Mucosa of rectum (tissue), 2 donors: Measurements from ENCODE around the gene NSD2.
A peak's percentile ranks its signal among the peaks of the same experiment; 100 is the strongest.
"Not testable (repeated sequence)": the region's sequence is repeated elsewhere in the genome, so short reads cannot be mapped to it uniquely, and the experiment has no call there.

Experiments
- H3K27ac ChIP-seq, 2 donors: one replicate each; pipeline ENCODE4 v1.7.0; 2013; ENCODE audit warnings: inconsistent platforms in 2 of 2, low read depth in 2 of 2, low read length in 2 of 2
- H3K27me3 ChIP-seq, 2 donors: one replicate each; pipeline ENCODE4 v1.7.0; 2013; ENCODE audit warnings: low read length in 2 of 2; ENCODE audit not compliant: control insufficient read depth in 2 of 2, insufficient read depth in 2 of 2
- H3K36me3 ChIP-seq, 2 donors: one replicate each; pipeline ENCODE4 v1.7.0; 2013; ENCODE audit warnings: low read length in 2 of 2; ENCODE audit not compliant: control insufficient read depth in 2 of 2, insufficient read depth in 2 of 2
- H3K4me1 ChIP-seq, 2 donors: one replicate each; pipeline ENCODE4 v1.7.0; 2013; ENCODE audit warnings: low read length in 2 of 2, mild to moderate bottlenecking in 1 of 2; ENCODE audit not compliant: control insufficient read depth in 2 of 2, insufficient read depth in 2 of 2
- H3K4me3 ChIP-seq, 2 donors: one replicate each; pipeline ENCODE4 v1.7.0; 2013; ENCODE audit warnings: low read length in 2 of 2
- H3K9ac ChIP-seq, 2 donors: one replicate each; pipeline ENCODE4 v1.7.0; 2013; ENCODE audit warnings: low read length in 2 of 2, low read depth in 1 of 2, mild to moderate bottlenecking in 1 of 2
- H3K9me3 ChIP-seq, 2 donors: one replicate each; pipeline ENCODE4 v1.7.0; 2013; ENCODE audit warnings: low read length in 2 of 2; ENCODE audit not compliant: control insufficient read depth in 2 of 2
- donor health status: healthy.
- donor health status: Normal muscosa, but diverticular disease.

Gene NSD2

GRCh38 chr4:2008921-2009650, 137.9 kb downstream of the NSD2 start, which contains the start of gene NELFA:
Gene NELFA (minus strand): TSS chr4:2008974. CDS start chr4:2008959, 15 bp downstream.
- Histone ChIP-seq H3K27me3 (no peaks in the 10 kb centered on the region), H3K27ac (peak within 1 kb of the TSS; percentile 98), H3K36me3 (peaks cover 0 to 9% of the 10 kb centered on the region in 2 donors), H3K9me3 (no peaks in the 10 kb centered on the region), H3K4me3 (peak within 1 kb of the TSS; percentile 96 to 100), H3K9ac (peak within 1 kb of the TSS; percentile 93 to 98), H3K4me1 (peaks cover 3 to 12% of the 10 kb centered on the region in 2 donors)

DNA sequence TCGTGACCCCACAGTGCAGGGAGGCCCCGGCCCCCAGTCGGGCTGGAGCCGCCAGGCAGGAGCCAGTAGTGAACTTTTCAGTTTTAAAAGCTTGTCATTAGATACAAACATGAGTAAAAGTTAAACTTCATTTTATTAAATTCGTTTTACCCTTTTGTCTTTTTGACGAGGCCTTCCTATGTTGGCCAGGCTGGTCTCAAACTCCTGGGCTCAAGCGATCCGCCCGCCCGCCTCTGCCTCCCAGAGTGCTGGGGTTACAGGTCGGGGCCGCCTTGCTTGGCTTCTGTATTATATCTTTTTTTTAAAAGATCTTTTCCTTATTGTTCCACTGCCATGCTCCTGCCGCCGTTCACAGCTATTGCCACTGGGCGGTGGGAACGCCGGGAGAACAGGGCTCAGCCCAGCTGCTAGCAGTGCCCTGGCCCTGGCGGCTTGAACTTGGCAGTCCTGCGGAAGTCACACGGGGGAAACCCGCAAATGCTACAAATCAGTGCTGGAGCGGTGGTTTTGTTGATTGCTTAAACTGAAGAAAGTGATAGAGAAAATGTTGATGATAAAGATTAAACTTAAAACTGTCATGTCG, 138.5 kb downstream of the NSD2 start:
- H3K4me3 ChIP-seq, result peak overlapping the region; percentile 96 to 100
- peak overlapping the region; percentile 93 to 98 for H3K9ac ChIP-seq
- H3K27me3 ChIP-seq, result no peaks in the 10 kb centered on the region

DNA sequence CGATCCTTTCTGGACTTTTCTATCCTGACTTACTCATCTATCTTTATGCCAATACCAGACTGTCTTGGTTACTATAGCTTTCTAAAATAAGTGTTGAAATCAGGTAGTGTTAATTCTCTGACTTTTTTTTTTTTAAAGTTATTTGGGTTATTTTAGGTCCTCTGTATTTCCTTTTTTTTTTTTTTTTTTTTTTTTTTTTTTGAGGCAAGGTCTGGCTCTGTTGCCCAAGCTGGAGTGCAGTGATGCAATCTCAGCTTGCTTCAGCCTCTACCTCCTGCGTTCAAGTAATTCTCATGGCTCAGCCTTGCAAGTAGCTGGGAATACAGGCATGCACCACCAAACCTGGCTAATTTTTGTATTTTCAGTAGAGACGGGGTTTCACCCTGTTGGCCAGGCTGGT, 140.4 kb downstream of the NSD2 start:
- Histone ChIP-seq H3K4me1 (peaks cover 3 to 12% of the 10 kb centered on the region in 2 donors), H3K9me3 (no peaks in the 10 kb centered on the region), H3K27me3 (no peaks in the 10 kb centered on the region), H3K9ac (no peak overlapping the region), H3K4me3 (no peak overlapping the region), H3K27ac (no peak overlapping the region), H3K36me3 (no peaks in the 10 kb centered on the region)

More for the DNA sequence above, 138.5 kb downstream of the NSD2 start:
- Histone ChIP-seq H3K27ac (peak overlapping the region; percentile 98), H3K9me3 (no peaks in the 10 kb centered on the region), H3K4me1 (peaks cover 3 to 12% of the 10 kb centered on the region in 2 donors), H3K36me3 (peaks cover 0 to 9% of the 10 kb centered on the region in 2 donors)

DNA sequence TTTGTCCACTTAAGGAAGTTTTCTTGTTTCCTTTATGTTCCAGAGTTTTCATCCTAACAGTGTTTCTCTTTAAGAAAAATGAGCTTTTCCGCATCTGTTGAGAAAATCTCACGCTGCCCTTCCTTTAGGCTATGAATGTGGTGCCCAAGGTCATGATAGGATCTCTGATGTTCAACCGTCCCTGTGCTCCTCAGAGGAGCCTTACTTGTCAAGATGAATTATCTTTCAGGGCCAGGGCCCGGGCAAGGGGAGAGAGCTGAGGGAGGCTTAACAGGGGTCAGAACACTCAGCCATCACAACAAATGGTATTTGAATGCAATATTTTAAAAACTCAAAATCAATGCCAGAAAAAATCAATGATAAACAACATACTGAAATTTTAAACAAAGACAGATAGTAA, 143.8 kb downstream of the NSD2 start:
- Histone ChIP-seq H3K27ac (no peak overlapping the region), H3K4me3 (no peak overlapping the region), H3K9me3 (no peaks in the 10 kb centered on the region), H3K9ac (no peak overlapping the region), H3K4me1 (peaks cover 0 to 3% of the 10 kb centered on the region in 2 donors), H3K27me3 (no peaks in the 10 kb centered on the region), H3K36me3 (no peaks in the 10 kb centered on the region)

- not testable (repeated sequence) for H3K27ac ChIP-seq, H3K9me3 ChIP-seq, H3K4me3 ChIP-seq, H3K36me3 ChIP-seq, H3K9ac ChIP-seq, H3K4me1 ChIP-seq, H3K27me3 ChIP-seq
Measured at GRCh38 chr4:2021358-2022018, 150.3 kb downstream of the NSD2 start.

DNA sequence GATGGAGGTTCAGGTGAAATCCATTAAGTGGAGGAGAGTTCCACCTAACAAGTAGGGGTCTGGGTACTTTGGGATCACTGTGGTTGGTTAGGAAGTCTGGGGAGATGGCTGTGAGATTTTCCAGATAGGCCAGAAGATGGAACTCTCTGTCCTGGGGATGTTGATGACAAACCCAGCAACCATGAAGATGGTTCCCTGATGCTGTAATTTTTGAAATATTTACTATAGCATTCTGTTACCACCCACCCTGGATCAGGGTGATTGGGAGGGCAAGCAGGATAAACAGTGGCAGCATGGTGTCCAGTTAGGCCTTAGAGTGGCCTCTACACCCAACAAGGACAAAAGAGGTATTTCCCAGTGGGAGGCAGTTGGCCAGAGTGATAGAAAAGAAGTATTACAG, 153.5 kb downstream of the NSD2 start:
- Histone ChIP-seq H3K27ac (no peak overlapping the region), H3K4me3 (no peak overlapping the region), H3K36me3 (no peaks in the 10 kb centered on the region), H3K9me3 (no peaks in the 10 kb centered on the region), H3K9ac (no peak overlapping the region), H3K27me3 (peaks cover 0 to 3% of the 10 kb centered on the region in 2 donors), H3K4me1 (no peaks in the 10 kb centered on the region)

DNA sequence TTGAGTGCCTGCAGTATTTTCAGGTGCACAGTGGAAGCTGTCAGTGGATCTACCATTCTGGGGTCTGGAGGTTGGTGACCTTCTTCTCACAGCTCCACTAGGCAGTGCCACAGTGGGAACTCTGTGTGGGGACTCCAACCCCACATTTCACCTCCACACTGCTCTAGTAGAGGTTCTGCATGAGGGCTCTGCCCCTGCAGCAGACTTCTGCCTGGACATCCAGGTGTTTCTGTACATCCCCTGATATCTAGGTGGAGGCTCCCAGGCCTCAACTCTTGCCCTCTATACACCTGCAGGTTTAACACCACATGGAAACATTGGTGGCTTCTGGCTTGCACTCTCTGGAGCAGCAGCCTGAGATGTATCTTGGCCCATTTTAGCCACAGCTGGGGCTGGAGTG, 154.6 kb downstream of the NSD2 start:
- H3K9ac ChIP-seq, result no peak overlapping the region
- H3K27ac ChIP-seq, result no peak overlapping the region
- no peaks in the 10 kb centered on the region for H3K36me3 ChIP-seq
- H3K4me1 ChIP-seq, result no peaks in the 10 kb centered on the region
- peaks cover 0 to 3% of the 10 kb centered on the region in 2 donors for H3K27me3 ChIP-seq
- H3K4me3 ChIP-seq, result no peak overlapping the region
- no peaks in the 10 kb centered on the region for H3K9me3 ChIP-seq

DNA sequence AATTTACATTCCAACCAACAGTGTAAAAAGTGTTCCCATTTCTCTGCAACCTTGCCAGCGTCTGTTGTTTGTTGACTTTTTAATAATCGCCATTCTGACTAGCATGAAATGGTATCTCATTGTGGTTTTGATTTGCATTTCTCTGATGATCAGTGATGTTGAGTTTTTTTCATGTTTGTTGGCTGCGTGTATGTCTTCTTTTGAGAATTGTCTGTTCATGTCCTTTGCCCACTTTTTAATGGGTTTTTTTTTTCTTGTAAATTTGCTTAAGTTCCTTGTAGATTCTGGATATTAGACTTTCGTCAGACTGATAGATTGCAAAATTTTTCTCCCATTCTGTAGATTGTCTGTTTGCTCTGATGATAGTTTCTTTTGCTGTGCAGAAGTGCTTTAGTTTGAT, 155.9 kb downstream of the NSD2 start:
- H3K27me3 ChIP-seq, H3K9me3 ChIP-seq, H3K27ac ChIP-seq, H3K4me1 ChIP-seq, H3K9ac ChIP-seq, H3K36me3 ChIP-seq, H3K4me3 ChIP-seq: not testable (repeated sequence)

DNA sequence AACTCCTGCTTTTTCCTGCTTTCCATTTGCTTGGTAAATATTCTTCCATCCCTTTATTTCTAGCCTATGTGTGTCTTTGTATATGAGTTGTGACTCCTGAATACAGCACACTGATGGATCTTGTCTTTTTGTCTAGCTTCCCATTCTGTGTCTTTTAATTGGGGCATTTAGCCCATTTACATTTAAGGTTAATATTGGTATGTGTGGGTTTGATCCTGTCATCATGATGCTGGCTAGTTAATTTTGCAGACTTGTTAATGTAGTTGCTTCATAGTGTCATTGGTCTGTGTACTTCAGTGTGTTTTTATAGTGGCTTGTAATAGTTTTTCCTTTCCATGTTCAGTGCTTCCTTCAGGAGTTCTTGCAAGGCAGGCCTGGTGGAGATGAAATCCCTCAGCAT, 160.0 kb downstream of the NSD2 start:
- not testable (repeated sequence) for H3K9me3 ChIP-seq, H3K4me3 ChIP-seq, H3K27ac ChIP-seq, H3K9ac ChIP-seq, H3K27me3 ChIP-seq, H3K36me3 ChIP-seq, H3K4me1 ChIP-seq
